GM19025 (cell line): ENCODE data around the gene WDR64.
A peak's percentile ranks its signal among the peaks of the same experiment; 100 is the strongest.

Experiments used
- ATAC-seq: cut with Tn5 transposase; IDR thresholded peaks from one replicate; pipeline ENCODE4 v1.9.1; 2021; ENCODE audit warnings: mild to moderate bottlenecking, low read depth, moderate library complexity; ENCODE audit not compliant: unreplicated experiment

Gene WDR64

GRCh38 chr1:241827264-241827663 lies 175.2 kb downstream of the WDR64 start:
- ATAC-seq, result no peak

DNA sequence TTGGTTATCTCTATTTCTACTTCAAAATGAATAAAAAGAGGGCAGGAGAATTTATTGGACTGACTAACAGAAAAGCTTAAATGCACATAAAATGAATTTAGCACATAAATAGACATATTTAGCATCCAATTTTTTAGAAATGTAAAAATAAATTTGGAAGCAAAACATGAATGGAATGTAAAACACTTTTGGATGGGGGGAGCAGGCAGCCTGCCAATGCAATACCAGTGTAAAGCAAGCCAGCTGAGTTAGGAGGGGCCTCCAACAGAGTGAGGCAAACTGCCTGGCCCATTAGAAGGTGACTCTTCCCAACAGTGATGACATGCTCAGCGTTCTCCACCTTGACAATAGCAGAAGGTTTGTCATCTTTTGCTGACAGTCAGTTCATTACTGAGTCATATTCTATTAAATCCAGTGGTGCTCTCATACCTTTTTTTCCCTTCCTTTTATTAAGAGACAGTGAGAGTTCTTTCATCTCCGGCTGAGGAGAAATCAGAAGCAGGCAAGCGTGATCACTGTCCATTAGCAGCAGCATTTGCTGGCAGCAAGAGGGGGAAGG lies 176.5 kb downstream of the WDR64 start:
- ATAC-seq, result no peak

DNA sequence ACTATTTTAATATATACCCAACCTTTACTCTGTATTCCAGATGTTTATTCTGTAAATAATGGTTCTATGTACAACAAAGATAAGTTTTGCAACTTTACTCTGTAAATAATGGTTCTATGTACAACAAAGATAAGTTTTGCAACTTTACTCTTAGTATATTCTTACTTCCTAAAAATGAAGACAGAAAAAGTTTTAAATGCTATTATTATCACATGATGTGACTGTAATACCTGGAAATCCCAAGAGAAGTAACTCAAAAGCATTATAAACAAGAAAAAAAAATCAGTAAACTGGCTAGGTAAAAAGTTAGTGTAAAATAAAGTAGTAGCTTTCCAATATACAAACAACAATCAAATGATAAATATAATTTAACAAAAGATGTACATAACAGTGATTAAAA lies 177.4 kb downstream of the WDR64 start:
- no peak for ATAC-seq

DNA sequence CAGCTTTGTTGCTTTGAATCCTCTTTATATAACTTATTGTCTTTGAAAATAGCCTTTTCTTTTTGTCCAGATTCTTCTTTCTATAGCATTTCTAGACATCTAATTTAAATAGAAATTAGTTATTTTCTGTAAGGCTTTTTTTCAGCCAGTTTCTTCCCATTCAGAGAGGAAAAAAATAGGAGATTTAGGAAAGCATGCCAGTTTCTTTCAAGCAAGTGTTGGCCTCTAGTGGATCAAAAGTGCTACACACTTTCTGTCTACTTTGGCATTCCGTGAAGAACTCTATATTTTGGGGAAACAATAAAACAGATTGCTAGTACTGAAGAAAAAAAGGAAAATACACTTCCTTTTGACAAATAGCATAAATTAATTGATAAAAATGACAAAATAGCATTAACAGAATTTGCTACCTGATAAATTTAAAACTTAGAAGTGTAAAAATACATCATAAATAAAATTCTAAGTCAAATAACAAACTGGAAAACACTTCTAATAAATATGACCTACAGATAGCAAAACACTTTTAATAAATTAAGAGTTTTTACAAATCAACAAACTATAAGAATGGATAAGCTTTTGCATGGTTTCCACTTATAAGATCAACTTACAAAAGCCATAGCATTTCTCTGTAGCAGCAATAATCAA lies 182.8 kb downstream of the WDR64 start:
- no peak for ATAC-seq

DNA sequence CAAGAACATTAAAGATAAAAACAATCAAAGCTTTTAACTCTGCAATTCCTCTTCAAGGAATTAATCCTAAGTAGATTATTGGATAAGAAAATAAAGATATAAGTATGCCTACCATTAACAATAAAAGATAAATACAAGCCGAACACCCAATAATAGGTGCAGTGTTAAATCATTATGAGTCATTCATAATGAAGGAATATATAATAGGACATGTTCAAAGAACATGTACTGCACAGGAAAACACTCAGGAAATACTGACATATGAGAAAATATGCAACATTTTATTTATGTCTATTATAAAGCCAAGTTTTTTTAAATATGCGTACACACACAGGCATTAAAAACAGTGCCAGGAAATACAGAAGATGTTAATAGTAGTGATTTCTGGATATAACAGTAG lies 184.9 kb downstream of the WDR64 start:
- ATAC-seq, result no peak

DNA sequence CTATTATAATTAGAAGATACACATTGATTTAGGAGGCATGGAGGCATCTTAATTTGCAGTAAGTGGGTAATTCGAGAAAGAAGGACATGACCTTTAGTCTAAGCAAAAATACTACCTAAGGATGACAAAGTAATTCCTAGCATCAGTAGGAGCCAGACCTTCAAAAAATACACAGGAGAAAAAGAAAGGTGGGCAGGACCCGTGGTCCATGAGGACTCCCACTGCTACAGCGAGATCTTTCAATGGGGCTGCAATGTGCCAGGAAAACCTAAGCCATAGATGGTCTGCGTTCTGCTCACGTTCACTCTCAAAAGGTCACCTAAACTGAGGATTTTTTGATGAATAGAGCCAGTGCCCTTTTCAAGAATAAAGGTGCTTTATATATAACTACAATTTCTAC lies 185.3 kb downstream of the WDR64 start:
- no peak for ATAC-seq

GRCh38 chr1:241837901-241838300 lies 185.8 kb downstream of the WDR64 start:
- ATAC-seq, result no peak

GRCh38 chr1:241838897-241839296 lies 186.8 kb downstream of the WDR64 start:
- ATAC-seq, result no peak

- ATAC-seq, result peak; percentile 62
Observed at GRCh38 chr1:241839369-241839979, 187.4 kb downstream of the WDR64 start.

DNA sequence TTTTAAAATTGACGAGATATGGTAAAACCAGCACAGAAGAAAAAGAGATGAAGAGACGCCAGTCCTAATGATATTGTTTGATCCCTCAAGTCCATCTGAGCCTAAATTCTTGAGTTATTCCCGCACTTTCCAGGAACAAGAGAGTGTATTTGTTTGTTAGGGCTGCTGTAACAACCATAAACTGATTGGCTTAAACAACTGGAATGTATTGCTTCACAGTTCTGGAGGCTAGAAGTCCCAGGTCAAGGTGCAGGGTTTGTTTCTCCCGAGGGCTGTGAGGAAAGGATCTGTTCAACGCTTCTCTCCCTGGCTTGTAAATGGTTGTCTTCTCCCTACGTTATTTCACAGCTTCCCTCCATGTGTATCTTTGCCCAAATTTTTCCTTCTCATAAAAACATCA lies 188.1 kb downstream of the WDR64 start:
- ATAC-seq, result no peak

DNA sequence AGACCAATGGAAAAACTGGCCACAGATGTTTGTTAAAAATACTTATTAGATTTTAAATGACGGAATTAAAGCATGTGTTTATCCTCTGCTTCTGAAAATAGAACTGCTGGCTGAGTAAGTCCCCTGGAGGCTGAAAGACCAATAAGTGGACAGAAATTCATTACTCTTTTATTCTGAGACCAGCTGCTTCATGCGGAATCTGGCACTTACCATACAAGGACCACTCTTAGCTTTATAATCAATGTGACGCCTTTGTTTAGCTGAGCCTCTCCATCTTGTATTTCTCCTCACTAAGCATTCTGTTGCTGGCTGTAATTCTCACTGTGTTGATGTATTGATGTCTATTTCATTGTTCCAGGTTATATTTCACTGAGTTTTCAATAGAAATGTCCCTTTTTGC lies 189.6 kb downstream of the WDR64 start:
- ATAC-seq, result no peak

- ATAC-seq, result no peak
Observed at GRCh38 chr1:241842565-241842964, 190.5 kb downstream of the WDR64 start.

DNA sequence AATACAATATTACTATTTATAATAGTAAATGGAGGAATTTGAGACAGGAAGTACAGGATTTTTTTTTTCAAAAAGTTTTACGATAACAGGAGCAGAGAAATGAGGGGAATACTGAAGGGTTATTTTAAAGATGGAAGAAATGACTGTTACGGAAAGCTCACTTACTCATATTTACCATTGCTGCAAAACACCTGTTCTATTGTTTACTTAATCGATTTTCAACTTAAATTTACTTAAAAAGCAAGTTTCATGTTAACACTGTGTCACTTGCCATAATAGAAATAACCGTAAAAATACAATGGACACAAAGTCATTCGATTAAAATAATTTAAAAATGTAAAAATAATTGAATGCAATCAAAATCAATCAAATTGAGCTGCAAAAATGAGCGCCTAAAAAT lies 192.5 kb downstream of the WDR64 start:
- no peak for ATAC-seq

DNA sequence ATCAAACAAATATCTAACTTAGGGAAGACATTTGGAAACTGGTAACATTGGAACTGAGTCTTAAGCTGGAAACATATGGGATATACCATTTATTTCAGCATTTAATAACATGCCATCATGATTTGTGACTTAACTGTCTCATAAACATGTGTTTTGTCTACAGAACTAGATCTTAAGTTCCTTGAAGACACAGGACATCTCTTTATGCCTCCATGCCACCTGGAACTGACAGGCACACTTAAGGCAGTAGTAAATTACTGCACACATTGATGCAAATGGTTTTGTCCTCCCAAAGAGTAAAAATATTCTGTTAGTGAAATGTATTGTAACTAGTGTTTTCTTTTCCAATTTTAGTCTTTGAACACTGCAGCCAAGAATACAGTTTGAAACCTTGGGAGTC lies 194.3 kb downstream of the WDR64 start:
- ATAC-seq, result no peak

DNA sequence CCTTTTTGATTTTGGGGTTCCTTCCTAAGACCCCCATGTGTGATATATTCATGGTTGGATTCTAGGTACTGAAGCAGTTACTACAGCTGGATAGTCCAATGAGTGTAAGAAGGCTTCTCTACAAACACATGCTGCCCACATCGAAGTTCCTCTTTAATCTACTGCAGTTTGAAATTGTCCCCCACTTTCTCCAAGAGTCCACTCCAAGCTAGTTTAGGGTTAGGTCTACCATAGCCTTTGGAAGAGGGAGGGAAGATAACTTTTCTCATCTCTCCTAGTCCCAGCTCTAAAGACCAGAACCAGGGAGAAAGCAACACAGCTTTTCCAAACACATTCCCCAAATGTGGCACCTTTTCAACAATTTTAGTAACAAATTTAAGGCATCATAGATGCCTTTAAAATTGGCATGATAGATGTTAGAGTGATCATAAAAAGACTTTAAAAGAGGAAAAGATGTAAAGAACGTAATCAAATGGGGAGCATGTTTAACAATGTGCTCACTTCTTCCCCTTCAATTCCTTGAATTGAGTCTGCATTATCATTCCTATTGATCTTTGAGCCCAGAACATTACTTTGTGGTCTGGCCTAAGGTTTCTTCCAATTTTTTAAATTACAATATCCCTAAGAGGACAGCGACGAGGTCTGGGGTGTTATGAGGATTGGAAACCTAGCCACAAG lies 194.9 kb downstream of the WDR64 start:
- ATAC-seq, result no peak

DNA sequence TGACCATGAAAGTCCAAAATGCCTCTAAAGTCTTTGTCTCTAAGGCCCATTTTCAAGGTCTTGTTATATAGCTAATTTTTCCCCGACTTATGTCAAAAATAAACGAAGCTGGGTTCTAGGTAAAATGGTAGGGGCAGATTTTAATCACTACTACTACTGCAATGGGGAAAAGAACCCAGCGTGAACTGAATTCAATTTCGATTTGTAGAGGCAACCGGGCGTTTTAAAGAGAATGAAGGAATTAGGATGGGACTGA lies 195.4 kb downstream of the WDR64 start:
- no peak for ATAC-seq

GRCh38 chr1:241847796-241848685 lies 196.0 kb downstream of the WDR64 start, which contains the start of gene EXO1:
Gene EXO1, plus strand, starts transcription at chr1:241848204. Its CDS starts 2,222 bp downstream, at chr1:241850426.
- ATAC-seq, result peak; percentile 96

DNA sequence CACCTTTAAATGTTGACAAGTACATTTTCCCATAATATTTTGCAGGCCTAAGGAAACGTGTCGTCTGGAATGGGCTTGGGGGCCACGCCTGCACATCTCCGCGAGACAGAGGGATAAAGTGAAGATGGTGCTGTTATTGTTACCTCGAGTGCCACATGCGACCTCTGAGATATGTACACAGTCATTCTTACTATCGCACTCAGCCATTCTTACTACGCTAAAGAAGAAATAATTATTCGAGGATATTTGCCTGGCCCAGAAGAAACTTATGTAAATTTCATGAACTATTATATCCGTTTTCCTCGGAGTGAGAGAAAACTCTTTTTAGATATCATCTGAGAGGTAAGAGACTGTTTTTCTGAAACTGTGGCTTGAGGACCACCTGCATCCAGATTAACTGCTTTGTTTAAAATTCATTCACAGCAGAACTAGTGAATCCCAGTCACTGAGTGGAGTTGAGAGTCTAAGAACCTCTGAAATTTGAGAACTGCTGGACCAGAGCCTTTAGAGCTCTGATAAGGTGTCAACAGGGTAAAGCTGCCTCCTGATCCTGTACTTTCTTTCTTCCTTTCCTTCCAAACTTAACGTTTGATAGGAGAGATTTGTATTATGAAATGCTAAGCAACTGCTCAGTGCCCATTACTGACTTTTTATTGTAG lies 196.7 kb downstream of the WDR64 start:
- no peak for ATAC-seq

GRCh38 chr1:241849345-241849695 lies 197.2 kb downstream of the WDR64 start:
- ATAC-seq, result no peak
